COLO829 (cell line): ENCODE data around the gene CAV1.
"Not testable (repeated sequence)": the region's sequence is repeated elsewhere in the genome, so short reads cannot be mapped to it uniquely, and the experiment has no call there.

Experiments used
- DNase-seq: peaks from one replicate; pipeline ENCODE4 v3.0.0; 2012; ENCODE audit warnings: low spot score

Gene CAV1, protein sequence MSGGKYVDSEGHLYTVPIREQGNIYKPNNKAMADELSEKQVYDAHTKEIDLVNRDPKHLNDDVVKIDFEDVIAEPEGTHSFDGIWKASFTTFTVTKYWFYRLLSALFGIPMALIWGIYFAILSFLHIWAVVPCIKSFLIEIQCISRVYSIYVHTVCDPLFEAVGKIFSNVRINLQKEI

DNA sequence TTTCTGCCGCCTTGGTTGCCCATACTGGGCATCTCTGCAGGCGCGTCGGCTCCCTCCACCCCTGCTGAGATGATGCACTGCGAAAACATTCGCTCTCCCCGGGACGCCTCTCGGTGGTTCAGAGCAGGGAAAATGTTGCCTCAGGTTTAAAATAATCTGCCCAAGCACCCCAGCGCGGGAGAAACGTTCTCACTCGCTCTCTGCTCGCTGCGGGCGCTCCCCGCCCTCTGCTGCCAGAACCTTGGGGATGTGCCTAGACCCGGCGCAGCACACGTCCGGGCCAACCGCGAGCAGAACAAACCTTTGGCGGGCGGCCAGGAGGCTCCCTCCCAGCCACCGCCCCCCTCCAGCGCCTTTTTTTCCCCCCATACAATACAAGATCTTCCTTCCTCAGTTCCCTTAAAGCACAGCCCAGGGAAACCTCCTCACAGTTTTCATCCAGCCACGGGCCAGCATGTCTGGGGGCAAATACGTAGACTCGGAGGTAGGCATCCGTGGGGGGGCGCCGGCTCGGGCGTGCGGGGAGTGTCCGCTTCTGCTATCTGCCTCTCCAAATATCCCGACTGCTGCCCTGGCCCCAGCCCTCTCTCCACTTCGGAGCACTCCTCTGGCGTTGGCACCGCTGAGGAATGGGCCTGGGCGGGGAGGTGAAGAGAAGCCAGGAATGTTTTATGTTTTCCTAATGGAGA is at the start of gene CAV1:
Gene CAV1, plus strand, starts transcription at position 428 of the 689 bp plus-strand sequence. Its CDS starts 27 bp downstream, at position 455.
- no peak for DNase-seq

DNA sequence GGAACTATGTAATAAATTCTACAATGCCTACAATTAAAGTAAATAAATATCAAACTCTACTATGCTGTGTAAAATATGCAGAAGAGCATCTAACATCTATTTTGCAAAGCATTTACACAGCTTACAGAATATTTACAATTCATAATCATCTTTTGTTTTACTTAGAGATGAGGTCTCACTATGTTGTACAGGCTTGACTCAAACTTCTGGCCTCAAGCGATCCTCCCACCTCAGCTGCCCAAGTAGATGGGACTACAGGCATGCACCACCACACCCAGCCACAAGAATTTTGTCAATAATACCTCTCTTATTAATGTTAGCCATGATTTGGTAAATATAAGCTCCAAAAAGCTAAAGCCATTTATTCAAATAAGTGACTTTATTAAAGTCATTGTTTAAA is 47.2 kb upstream of the CAV1 start:
- no peak for DNase-seq

DNA sequence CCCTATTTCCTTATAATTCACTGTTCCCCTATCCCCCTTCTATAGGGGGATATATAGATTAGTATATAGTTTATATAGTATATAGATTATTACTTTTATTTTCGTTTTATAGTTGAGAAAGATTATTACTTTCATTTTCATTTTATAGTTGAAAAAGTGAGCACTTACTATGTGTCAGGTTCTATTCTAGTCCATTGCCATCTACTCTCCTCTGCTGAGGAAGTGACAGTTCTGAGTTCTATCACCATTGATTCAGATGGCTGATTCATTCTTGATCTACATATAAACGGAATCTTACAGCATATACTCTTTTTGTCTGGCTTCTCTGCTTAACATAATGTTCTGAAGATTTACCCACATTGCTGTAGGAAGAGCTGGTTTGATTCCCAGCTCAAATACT is 46.0 kb upstream of the CAV1 start:
- no peak for DNase-seq

DNA sequence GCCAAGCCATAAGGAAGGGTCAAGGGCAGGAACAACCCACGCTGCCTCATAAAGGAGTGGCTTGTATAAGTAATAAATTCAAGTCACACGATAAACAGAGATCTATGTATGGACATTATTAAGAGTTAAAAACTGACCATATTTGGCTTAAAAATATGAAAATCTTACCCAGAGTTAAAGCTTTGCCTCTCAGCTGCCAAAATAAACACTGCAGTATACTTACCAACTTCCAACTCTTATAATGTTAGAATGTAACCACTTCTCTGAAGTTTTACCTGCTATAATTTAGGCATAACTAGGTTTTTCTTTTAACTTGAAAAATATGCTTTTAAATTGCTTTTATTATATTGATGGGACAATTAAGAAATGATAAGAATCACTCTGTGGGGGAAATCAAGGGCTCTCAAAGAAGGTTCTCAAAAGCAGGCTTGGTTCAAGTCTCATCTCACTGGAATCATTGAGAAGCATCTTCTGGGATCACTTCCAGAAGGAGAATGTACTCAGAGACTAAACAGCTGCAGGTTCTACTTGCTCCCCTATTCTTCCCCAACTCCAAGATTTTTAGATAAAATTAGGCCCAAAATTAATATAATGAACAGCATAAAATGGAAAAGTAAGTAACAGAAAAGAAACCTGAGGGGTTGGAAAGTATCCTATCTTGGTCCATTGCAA is 41.4 kb upstream of the CAV1 start:
- DNase-seq = no peak

DNA sequence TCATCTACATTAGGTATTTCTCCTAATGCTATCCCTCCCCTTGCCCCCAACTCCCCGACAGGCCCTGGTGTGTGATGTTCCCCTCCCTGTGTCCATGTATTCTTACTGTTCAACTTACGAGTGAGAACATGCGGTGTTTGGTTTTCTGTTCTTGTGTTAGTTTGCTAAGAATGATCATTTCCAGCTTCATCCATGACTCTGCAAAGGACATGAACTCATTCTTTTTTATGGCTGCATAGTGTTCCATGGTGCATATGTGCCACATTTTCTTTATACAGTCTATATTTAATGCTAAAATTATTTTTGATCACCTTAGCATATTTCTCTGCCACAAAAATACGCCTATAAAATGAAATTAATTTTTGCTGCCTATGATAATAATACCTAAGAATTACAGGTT is 40.4 kb upstream of the CAV1 start:
- not testable (repeated sequence) for DNase-seq

DNA sequence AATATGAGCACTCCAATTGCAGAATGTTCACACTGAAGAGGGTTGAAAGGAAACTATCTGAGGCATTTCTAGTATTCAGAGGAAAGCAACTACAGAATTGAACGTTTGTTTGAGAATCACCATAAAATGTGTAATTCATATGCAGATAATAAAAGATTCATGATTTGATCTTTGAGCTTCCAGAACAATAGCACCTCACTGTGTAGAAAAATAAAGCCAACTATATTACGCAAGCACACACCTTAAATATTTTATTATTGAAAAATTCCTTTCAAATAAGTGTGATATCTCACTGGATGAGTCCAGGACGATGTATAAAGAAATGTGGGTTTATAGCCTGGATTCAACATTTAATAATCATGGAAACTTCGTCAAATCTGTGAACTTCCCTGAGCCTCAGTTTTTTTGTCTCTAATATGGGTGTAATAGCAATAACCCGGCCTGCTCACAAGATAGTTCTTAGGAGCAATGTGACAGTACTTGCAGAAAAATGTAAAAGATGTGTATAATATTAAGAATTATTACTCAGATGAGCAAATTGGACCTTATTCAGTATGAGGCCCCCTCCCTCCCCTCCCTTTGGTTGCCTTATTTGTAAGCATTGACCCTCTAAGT is 36.8 kb upstream of the CAV1 start:
- no peak for DNase-seq

DNA sequence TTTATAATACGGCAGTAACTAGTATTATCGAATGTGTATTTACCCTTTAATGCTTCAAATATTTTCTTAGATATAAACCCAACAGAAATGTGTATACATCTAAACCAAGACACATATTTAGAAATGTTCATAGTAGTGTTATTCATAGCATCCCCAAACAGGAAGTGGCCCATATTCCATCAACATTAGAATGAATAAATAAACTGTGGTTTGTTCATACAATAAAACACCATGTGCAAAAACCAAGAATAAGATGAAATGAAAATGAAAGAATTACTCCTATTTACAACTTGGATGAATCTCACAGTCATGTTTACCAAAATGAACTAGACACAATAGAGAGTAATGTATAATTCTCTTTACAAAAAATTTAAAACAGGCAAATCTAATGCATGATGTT is 34.5 kb upstream of the CAV1 start:
- no peak for DNase-seq

DNA sequence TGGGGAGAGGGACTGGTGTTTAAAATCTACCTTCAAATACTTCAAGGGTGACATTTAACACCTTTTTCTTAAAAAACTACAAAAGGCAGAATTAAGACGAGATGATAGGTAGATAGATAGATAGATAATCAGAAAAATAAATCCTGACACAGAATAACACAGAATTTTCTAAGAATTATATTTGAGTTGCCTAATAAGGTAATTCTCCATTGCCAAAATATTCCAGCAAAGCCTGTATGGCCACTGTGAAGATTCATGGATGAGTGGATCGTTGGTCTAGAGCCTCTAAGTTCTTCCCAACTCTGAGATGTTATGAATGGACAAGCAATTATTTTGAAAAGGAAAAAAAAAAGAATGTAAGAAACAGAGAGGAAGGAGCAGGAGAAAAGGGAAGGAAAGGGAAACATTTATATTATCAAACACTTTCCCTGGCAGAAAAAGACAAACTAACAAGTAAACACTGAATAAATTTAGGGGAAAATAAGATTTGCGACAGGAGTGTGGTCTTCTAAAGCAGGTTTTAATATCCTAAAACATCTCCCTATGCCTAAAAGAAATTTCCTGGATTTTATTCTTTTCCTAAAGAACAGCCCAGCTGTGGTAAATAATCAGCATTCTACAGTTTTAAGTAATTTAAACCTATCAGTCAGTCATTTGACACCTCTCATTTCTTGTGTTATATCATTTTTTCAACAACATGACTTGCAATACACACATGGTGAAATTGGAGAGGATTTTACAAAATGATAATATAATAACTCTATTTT is 32.8 kb upstream of the CAV1 start:
- no peak for DNase-seq

DNA sequence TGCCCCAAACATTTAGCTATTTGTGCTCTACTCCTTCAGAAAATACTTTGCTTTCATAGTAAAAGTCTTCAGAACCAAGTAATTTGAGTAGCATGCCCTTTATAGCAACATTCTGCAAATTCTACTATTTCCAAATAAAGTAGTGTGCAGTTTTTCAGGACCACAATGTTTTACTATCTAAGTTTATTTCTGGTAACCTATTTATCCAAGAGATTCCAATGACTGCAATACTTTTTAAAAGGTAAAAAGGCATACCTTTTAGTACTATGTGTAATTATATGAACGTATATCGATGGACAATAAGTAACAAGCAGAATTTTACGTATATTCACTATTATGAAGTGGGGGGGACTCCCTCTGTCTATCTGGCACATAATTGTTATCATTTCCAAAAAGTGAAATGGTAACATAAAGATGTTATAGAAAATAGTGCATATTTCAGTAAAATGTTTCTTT is 32.2 kb upstream of the CAV1 start:
- no peak for DNase-seq

DNA sequence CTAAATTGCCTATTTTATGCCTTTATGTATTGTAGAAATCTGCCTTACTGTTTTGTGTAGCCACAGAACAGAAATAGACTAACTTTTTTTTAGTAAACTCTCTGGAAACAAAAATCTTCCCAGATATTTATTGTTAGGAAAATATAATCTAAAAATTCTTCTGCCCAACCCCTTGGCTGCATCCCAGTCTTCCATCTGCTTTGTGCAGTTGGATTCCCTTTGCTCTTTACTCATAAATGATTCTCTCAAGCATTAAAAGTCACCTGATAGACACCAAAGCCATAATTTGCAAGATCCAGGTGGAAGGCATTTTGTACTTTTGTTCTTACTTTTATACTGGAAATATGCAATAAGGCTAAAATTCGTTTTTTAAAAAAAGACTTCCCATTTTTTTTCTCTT is 31.4 kb upstream of the CAV1 start:
- no peak for DNase-seq

DNA sequence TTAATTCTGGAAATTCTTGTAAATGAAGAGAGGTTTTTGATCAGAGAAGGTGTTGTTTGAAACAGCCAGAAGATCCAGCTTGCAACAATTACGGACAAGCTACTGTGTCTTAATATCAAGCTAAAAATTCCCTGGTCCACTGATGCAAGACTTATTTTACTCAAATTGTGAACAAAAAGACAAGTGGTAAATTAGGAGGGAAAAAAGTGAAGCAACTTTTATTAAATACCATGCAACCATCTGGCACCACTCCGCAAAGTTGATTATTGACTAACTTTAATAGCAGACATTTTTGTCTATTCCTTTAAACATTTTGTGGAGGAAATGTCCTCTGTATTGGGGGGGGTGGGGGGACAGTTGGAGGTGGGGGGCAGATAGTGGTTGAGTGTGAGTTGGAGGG is 30.4 kb upstream of the CAV1 start:
- DNase-seq = no peak

DNA sequence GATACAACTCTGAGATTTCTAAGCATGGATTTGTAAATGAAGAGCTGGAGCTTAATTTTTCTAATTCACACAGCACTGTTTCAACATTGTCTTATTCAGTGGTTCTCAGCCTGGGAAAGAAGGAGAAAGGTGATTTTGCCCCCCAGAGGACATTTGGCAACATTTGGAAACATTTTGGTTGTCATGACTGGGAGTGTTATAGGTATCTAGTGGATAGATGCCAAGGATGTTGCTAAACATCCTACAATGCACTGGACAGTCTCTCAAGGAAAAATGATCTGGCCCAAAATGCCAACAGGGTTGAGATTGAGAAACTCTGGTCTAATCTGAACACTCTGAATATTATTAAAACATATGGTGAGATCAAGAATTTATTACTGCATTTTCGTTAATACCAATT is 29.1 kb upstream of the CAV1 start:
- DNase-seq = no peak

DNA sequence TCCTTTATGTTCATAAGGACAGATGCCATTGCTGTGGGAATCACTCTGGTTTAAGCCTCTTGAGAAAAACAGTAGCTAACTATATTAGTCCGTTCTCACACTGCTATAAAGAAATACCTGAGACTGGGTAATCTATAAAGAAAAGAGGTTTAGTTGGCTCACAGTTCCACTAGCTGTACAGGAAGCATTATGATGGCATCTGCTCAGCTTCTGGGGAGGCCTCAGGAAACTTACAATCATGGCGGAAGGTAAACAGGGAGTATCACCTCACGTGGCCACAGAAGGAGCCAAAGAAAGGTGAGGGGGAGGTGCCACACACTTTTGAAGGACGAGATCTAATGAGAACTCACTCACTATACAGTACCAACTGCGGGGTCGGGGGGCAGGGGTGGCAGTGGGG is 28.2 kb upstream of the CAV1 start:
- no peak for DNase-seq

DNA sequence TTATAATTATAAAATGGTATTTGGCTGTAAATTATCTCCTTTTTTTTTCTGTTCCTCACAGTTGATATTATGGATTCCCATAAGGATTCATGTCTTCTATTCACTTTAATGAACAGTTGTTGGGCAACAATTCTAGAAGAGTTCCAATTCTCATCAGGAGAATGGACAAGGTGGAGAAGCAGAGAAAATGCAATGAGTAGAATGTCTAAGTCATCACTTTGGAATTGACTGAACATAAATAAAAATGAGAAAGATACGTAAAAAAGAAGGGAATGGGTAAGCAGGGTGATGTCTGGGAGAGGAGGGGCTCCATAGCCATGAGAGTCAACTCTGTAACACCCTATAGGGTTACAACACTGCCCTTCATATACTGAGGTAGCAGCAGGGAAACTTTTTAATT is 27.1 kb upstream of the CAV1 start:
- DNase-seq = no peak

DNA sequence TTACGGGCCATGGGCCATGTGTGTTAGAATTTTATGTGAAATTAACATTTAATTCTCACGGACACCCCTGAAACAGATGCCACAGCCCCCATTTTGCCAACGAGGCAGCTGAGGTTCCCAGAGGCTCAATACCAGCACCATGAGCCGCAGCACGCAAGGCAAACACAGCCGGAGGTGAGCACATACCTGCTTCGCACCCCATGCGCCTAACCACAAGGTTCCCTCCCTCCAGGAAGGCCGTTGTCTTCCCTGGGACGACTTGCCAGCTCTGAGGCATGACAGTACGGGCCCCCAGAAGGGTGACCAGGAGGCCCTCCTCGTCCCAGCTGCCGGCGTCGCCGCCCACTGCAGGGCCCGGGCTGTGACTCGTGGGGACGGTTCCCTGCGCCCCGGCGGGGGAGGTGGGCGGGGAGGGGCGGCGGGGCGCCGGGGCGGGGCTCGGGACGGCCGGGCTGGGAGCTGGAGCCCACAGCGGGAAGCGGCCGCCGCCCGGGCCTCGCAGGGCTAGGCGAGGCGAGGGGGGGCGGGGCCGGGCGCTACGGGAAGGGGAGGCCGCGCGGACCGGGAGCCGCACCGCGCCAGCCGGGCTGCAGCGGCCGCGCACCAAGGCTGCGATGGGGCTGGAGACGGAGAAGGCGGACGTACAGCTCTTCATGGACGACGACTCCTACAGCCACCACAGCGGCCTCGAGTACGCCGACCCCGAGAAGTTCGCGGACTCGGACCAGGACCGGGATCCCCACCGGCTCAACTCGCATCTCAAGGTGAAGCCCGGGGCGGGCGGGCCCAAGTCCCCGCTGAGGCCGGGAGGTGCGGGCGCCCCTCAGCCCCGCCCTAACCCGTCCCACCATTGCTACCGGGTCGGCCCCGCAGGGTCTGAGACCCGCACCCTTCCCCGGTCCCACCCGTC is 25.4 kb upstream of the CAV1 start, which contains the start of gene CAV2:
Gene CAV2, plus strand, starts transcription at position 571 of the 910 bp plus-strand sequence. Its CDS starts 44 bp downstream, at position 615.
- DNase-seq = no peak

DNA sequence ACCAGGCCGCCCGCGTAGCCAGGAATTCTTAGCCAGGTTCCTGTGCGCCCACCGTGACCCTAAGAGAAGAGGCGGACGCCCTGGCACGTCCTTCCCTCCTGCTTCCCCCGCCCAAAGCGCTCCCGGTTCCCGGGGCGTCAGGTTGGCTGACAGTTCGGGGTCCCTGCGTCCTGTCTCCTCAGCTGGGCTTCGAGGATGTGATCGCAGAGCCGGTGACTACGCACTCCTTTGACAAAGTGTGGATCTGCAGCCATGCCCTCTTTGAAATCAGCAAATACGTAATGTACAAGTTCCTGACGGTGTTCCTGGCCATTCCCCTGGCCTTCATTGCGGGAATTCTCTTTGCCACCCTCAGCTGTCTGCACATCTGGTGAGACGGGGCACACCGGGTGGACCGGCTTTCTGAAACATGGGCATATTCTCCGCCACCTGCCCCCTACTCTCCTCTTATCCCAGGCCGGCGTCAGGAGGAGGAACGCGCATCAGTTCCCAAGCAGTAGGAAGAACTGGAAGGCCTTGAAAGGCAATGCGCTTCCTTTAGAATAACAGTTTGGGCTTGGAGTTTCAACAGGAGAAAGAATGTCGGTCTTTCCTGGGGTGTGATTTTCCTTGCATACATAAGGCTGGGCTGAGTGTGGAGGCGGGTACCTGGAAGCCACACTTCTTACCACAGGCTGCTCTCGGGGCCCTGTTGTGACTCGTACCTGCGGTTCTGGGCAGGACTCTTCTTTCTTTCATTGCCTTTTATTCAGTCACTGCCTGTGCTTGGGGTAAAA is 24.6 kb upstream of the CAV1 start:
- no peak for DNase-seq

DNA sequence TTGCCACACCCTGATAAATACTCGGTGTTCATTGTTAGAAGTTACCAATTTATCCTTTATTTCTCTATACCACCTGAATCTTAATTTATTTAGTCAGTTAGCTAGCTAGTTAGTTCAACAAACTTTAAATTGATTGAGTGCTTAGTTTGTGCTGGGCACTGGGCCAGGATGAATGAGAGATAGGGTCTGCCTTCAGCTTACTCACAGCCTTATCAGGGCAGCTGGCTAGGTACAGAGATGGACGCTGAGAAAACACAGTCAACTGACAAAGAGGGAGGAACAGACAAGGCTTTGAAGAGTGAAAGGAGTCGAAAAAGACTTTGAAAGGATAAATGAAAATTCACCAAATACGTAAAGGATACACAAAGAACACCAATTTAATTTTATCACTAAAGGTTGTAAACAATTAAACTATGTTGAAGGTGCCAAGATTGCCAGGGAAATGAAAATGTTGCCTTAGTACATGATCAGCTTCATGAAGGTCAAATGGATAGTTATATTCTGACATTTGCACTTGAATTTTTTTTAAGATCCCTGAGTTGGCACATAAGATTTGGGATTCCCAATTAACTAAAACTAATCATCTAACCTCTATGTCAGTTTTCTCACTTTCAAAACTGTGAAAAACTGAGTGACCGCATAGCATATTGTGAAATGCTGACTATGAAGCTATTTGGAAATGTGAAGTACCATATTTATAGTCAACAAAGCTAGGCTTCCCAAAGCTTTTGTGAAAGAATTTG is 23.2 kb upstream of the CAV1 start:
- DNase-seq = no peak

DNA sequence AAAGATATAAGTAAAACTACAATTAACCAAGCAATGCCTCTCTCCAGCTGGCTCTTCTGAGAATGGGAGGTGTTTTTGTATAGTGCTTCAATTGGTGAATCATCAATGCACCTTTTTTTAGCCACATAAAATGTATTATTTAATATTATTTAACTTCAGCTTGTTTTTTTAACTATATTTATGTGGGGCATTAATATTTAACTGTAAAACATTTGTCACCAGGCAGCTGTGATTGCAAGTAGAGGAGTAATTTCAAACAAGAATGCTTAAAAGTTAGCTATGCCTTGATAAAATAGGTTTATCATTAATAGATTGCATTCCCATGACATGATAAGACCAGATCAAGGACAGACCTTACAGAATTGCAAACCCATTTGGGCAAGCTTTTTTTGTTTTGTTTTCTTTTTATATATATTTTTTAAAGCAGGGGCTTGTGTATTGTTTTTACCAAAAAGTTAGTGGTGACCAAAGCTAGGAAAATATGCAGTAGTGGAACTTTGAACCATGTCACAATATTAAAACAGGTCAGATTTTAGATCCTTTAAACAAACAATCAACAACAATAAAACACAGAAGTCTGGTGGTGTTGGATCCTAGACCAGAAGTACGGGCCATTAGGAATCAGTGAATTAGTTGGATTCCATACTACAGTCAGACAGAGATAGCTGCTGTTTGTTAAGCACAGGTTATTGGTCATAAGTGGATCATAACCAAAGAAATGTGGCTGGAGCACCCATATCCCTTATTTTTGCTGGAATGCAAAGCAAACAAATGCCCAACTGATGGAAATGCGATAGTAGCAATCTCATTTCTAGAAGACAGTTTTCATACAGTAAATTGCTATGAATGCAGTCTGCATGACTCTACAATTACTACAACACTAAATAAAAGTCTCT is 22.4 kb upstream of the CAV1 start:
- no peak for DNase-seq

DNA sequence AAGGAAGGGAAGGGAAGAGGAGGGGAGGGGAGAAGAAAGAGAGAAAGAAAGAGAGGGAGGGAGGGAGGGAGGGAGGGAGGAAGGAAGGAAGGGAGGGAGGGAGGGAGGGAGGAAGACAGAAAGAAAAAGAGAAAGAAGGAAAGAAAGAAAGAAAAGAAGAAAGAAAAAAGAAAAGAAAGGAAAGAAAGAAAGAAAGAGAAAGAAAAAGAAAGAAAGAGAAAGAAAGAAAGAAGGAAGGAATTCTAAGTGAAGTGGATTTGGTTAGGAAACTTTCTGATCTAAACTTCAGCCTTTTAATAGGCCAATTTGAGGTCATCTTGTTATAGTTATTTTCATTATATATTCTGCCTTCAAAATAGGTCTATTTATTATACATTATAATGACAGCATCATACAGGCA is 21.0 kb upstream of the CAV1 start:
- DNase-seq = no peak
